DND-41 (cell line): ENCODE data around the gene ALAS1.

Source experiments
- ATAC-seq: fragments of 200-7000 bp; cut with Tn5 transposase; 3 replicates; pipeline ENCODE4 v1.9.1; 2021; ENCODE audit warnings: low read depth; ENCODE audit not compliant: insufficient read depth
- DNase-seq: peaks from one replicate; pipeline ENCODE4 v3.0.0-alpha.2; 2020
- H2AFZ ChIP-seq: 2 replicates; pipeline ENCODE4 v1.6.0; 2012; ENCODE audit warnings: low read depth, low read length
- H3K27ac ChIP-seq: 2 replicates; pipeline ENCODE4 v1.5.1; 2012; ENCODE audit warnings: low read length, inconsistent platforms
- H3K27me3 ChIP-seq: fragments of 200-600 bp; sonication (generic); 2 replicates; pipeline ENCODE4 v1.6.0; 2012; ENCODE audit warnings: low read length, mild to moderate bottlenecking, inconsistent platforms; ENCODE audit not compliant: insufficient read depth, poor library complexity
- H3K36me3 ChIP-seq: 2 replicates; pipeline ENCODE4 v1.5.1; 2012; ENCODE audit warnings: low read length, inconsistent platforms; ENCODE audit not compliant: insufficient read depth
- H3K4me1 ChIP-seq: 2 replicates; pipeline ENCODE4 v1.5.1; 2012; ENCODE audit warnings: mild to moderate bottlenecking, low read length; ENCODE audit not compliant: insufficient read depth
- H3K4me2 ChIP-seq: 2 replicates; pipeline ENCODE4 v1.6.0; 2012; ENCODE audit warnings: mild to moderate bottlenecking, moderate library complexity, low read length, inconsistent platforms; ENCODE audit not compliant: insufficient read depth
- H3K4me3 ChIP-seq, 2 experiments: fragments of 200-600 bp in 1 of 2; shearing (Covaris generic) in 1 of 2; 2 replicates each; pipeline ENCODE4 v1.5.1; 2012 to 2016; ENCODE audit warnings: inconsistent platforms in 2 of 2, low read length in 2 of 2, mild to moderate bottlenecking in 2 of 2, low read depth in 1 of 2, moderate library complexity in 1 of 2
- H3K79me2 ChIP-seq: 2 replicates; pipeline ENCODE4 v1.6.0; 2012; ENCODE audit warnings: low read length, inconsistent platforms; ENCODE audit not compliant: insufficient read depth
- H3K9ac ChIP-seq: 2 replicates; pipeline ENCODE4 v1.6.0; 2012; ENCODE audit warnings: low read depth, mild to moderate bottlenecking, inconsistent platforms, low read length, moderate library complexity
- H3K9me3 ChIP-seq: 2 replicates; pipeline ENCODE4 v1.5.1; 2012; ENCODE audit warnings: low read length, moderate library complexity, mild to moderate bottlenecking, inconsistent platforms; ENCODE audit not compliant: insufficient read depth, severe bottlenecking
- H4K20me1 ChIP-seq: 2 replicates; pipeline ENCODE4 v1.6.0; 2012; ENCODE audit warnings: low read length; ENCODE audit not compliant: insufficient read depth
- CTCF ChIP-seq: IDR thresholded peaks from 2 replicates; pipeline ENCODE4 v1.5.1; 2012; ENCODE audit warnings: borderline replicate concordance, low read length, moderate library complexity, mild to moderate bottlenecking; ENCODE audit not compliant: poor library complexity, severe bottlenecking; ENCODE audit errors: extremely low read depth
- EZH2 ChIP-seq: IDR thresholded peaks from 3 replicates; pipeline ENCODE4 v1.6.1; 2012; ENCODE audit warnings: borderline replicate concordance, low read depth, mild to moderate bottlenecking, moderate library complexity, low read length, inconsistent platforms; ENCODE audit not compliant: severe bottlenecking

ALAS1 gene

GRCh38 chr3:52256622-52257021, 58.7 kb downstream of the ALAS1 start:
- H3K36me3 ChIP-seq = peaks cover 95% of the 10 kb centered on the region
- DNase-seq (no peak), ATAC-seq (no peak)
- no peak for TF ChIP-seq EZH2
- H3K27me3 ChIP-seq = no peaks in the 10 kb centered on the region
- peaks cover 50% of the 10 kb centered on the region for H3K79me2 ChIP-seq
- no peaks in the 10 kb centered on the region for H3K9me3 ChIP-seq
- H3K27ac ChIP-seq = no peak overlapping the region
- no peak overlapping the region for H2AFZ ChIP-seq
- H3K4me3 ChIP-seq = no peak overlapping the region
- H3K4me2 ChIP-seq = no peak overlapping the region
- H4K20me1 ChIP-seq = peaks cover 42% of the 10 kb centered on the region
- H3K9ac ChIP-seq = no peak overlapping the region
- H3K4me1 ChIP-seq = peaks cover 56% of the 10 kb centered on the region

- Histone ChIP-seq H3K4me1 (peaks cover 54% of the 10 kb centered on the region), H3K4me3 (no peak overlapping the region), H3K27me3 (no peaks in the 10 kb centered on the region), H3K79me2 (peaks cover 62% of the 10 kb centered on the region), H3K27ac (no peak overlapping the region), H3K36me3 (peaks cover 95% of the 10 kb centered on the region), H4K20me1 (peaks cover 47% of the 10 kb centered on the region), H3K4me2 (no peak overlapping the region), H2AFZ (no peak overlapping the region), H3K9me3 (no peaks in the 10 kb centered on the region), H3K9ac (no peak overlapping the region)
- ATAC-seq = no peak
- TF ChIP-seq EZH2 = no peak
- no peak for TF ChIP-seq CTCF
- DNase-seq = no peak
Measured at GRCh38 chr3:52257911-52258310, 60.0 kb downstream of the ALAS1 start.

- no peaks in the 10 kb centered on the region for H3K9me3 ChIP-seq
- no peak overlapping the region for H3K27ac ChIP-seq
- H4K20me1 ChIP-seq = peaks cover 52% of the 10 kb centered on the region
- H3K27me3 ChIP-seq = no peaks in the 10 kb centered on the region
- peaks cover 74% of the 10 kb centered on the region for H3K79me2 ChIP-seq
- H3K4me1 ChIP-seq = peaks cover 43% of the 10 kb centered on the region
- H3K36me3 ChIP-seq = peaks cover 98% of the 10 kb centered on the region
- H3K4me2 ChIP-seq = no peak overlapping the region
- no peak for DNase-seq
- TF ChIP-seq CTCF = no peak
- TF ChIP-seq EZH2 = no peak
- H2AFZ ChIP-seq = no peak overlapping the region
- ATAC-seq = no peak
- H3K4me3 ChIP-seq = no peak overlapping the region
- H3K9ac ChIP-seq = no peak overlapping the region
Measured at GRCh38 chr3:52259035-52259434, 61.1 kb downstream of the ALAS1 start.

- Histone ChIP-seq H3K27me3 (no peaks in the 10 kb centered on the region), H3K36me3 (peaks cover 98% of the 10 kb centered on the region), H3K9me3 (no peaks in the 10 kb centered on the region), H4K20me1 (peaks cover 52% of the 10 kb centered on the region; the same call in 1 of the 2 replicates), H3K9ac (no peak overlapping the region), H2AFZ (no peak overlapping the region), H3K4me2 (no peak overlapping the region), H3K4me1 (peaks cover 38% of the 10 kb centered on the region), H3K79me2 (peaks cover 78% of the 10 kb centered on the region), H3K4me3 (no peak overlapping the region), H3K27ac (no peak overlapping the region)
- TF ChIP-seq EZH2 (no peak), CTCF (no peak)
- ATAC-seq = no peak
- no peak for DNase-seq
Measured at GRCh38 chr3:52259448-52259847, 61.5 kb downstream of the ALAS1 start.
